HepG2 (cell line): Measurements from ENCODE around the gene CHKA. TPM values are rescaled to one million over a fixed set of nuclear protein-coding genes. Genes with fewer than 3 reads are reported as not detected.
A peak's percentile ranks its signal among the peaks of the same experiment; 100 is the strongest.

ENCODE experiments used
- CCAR2 ChIP-seq: fragments of 200-400 bp; formaldehyde crosslinking; optimal IDR thresholded peaks from 2 replicates; pipeline ENCODE3; 2018; ENCODE audit warnings: low read depth, mild to moderate bottlenecking, low read length, moderate library complexity
- GATAD2A ChIP-seq: IDR thresholded peaks from 2 replicates; pipeline ENCODE4 v1.6.1; 2016
- MAFF ChIP-seq: IDR thresholded peaks from 2 replicates; pipeline ENCODE4 v1.6.1; 2011; ENCODE audit warnings: low read depth, low read length, improper control_type of control experiment
- MIER3 ChIP-seq: IDR thresholded peaks from 2 replicates; pipeline ENCODE4 v1.6.1; 2016; ENCODE audit warnings: missing compliant biosample characterization, borderline replicate concordance
- NPAS2 ChIP-seq: sonication (generic); formaldehyde crosslinking; IDR thresholded peaks from 2 replicates; pipeline ENCODE4 v1.8.0; 2022; ENCODE audit warnings: mild to moderate bottlenecking, missing genetic modification reagents, borderline replicate concordance
- SATB2 ChIP-seq: sonication (generic); formaldehyde crosslinking; IDR thresholded peaks from 2 replicates; pipeline ENCODE4 v1.5.0; 2020; ENCODE audit warnings: missing genetic modification reagents
- SIX4 ChIP-seq: sonication (generic); formaldehyde crosslinking; IDR thresholded peaks from 2 replicates; pipeline ENCODE4 v1.4.0; 2020; ENCODE audit warnings: missing genetic modification reagents
- XBP1 ChIP-seq: sonication (generic); formaldehyde crosslinking; IDR thresholded peaks from 2 replicates; pipeline ENCODE4 v1.5.0; 2020; ENCODE audit warnings: missing genetic modification reagents
- ZNF577 ChIP-seq: sonication (generic); formaldehyde crosslinking; IDR thresholded peaks from 2 replicates; pipeline ENCODE4 v1.4.0; 2020; ENCODE audit warnings: mild to moderate bottlenecking, low read depth, missing genetic modification reagents, borderline replicate concordance
- polyA plus RNA-seq, 8 experiments: library from polyadenylated mRNA; depleted of rRNA in 3 of 8; stranded (reverse) in 7 of 8; unstranded in 1 of 8; fragments of >200 nt; fragmentation: Illumina TruSeq in 4 of 8; extraction: Trizol in 4 of 8; gene quantifications; 2 replicates each; pipeline versions ENCODE4 v1.2.1 to v1.2.3, GENCODE V29; 2011 to 2016; ENCODE audit warnings: low read depth in 4 of 8, missing spikeins in 1 of 8, mixed read lengths in 1 of 8; ENCODE audit not compliant: insufficient read depth in 1 of 8
- total RNA-seq, 5 experiments: library from RNA; depleted of rRNA; stranded (reverse); fragments of >200 nt; fragmentation: Illumina TruSeq; extraction: Trizol; gene quantifications; 2 replicates each; pipeline ENCODE4 v1.2.3, GENCODE V29; 2016; ENCODE audit warnings: low read depth in 1 of 5
- TF ChIP-seq, protein P1 (sequence below): sonication (generic); formaldehyde crosslinking; IDR thresholded peaks from 2 replicates; pipeline ENCODE4 v1.8.0; 2022; ENCODE audit warnings: mild to moderate bottlenecking, missing genetic modification reagents
- TF ChIP-seq, protein P2 (sequence below): sonication (generic); formaldehyde crosslinking; IDR thresholded peaks from 2 replicates; pipeline ENCODE4 v1.4.0; 2020; ENCODE audit warnings: mild to moderate bottlenecking, missing genetic modification reagents
- TF ChIP-seq, protein P3 (sequence below): sonication (generic); formaldehyde crosslinking; conservative IDR thresholded peaks from 2 replicates; pipeline ENCODE4 v1.4.0; 2020; ENCODE audit warnings: missing genetic modification reagents
- TF ChIP-seq, protein P4 (sequence below): sonication (generic); formaldehyde crosslinking; IDR thresholded peaks from 2 replicates; pipeline ENCODE4 v1.4.0; 2020; ENCODE audit warnings: missing genetic modification reagents, borderline replicate concordance
- TF ChIP-seq, protein P5 (sequence below): sonication (generic); formaldehyde crosslinking; IDR thresholded peaks from 2 replicates; pipeline ENCODE4 v1.4.0; 2020; ENCODE audit warnings: missing genetic modification reagents
- TF ChIP-seq, protein P6 (sequence below): sonication (generic); formaldehyde crosslinking; IDR thresholded peaks from 2 replicates; pipeline ENCODE4 v1.4.0; 2020; ENCODE audit warnings: missing genetic modification reagents
- TF ChIP-seq, protein P7 (sequence below): sonication (generic); formaldehyde crosslinking; IDR thresholded peaks from 2 replicates; pipeline ENCODE4 v1.5.0; 2020; ENCODE audit warnings: mild to moderate bottlenecking, missing genetic modification reagents, borderline replicate concordance

CHKA gene
- total and polyA plus RNA-seq, 2 of the 13 experiments (the other 11 are each of a cell fraction or from before 2014, with no cell fraction given), result 71.6 to 92.7 TPM

DNA sequence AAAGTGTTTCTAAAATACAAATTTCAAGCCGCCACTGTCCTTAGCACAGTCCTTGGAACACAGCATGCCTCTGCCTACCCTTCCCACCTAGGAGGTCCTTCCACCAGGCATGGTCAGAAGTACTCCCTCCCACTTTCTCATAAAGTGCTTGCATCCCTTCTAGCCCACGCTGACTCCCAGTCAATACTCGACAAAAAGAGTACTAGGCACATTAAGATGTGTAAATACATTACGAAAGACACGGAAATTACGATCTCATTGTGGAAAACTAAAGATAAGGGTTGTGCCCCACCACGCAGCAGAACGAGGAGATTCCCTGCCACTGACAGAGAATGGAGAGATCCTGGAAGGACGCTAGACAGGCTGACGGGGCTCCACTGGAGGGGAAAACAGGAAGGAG is 13.5 kb downstream of the CHKA start (continued):
- TF ChIP-seq ZNF577 (CRISPR knock-in tag) (no peak), NPAS2 (no peak), MAFF (no peak), CCAR2 (no peak), MIER3 (CRISPR knock-in tag) (no peak), XBP1 (no peak), GATAD2A (CRISPR knock-in tag) (peak; percentile 81), SATB2 (CRISPR knock-in tag) (no peak), SIX4 (no peak)
- TF ChIP-seq, protein P1, sequence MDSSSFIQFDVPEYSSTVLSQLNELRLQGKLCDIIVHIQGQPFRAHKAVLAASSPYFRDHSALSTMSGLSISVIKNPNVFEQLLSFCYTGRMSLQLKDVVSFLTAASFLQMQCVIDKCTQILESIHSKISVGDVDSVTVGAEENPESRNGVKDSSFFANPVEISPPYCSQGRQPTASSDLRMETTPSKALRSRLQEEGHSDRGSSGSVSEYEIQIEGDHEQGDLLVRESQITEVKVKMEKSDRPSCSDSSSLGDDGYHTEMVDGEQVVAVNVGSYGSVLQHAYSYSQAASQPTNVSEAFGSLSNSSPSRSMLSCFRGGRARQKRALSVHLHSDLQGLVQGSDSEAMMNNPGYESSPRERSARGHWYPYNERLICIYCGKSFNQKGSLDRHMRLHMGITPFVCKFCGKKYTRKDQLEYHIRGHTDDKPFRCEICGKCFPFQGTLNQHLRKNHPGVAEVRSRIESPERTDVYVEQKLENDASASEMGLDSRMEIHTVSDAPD (CRISPR knock-in tag), result no peak
- TF ChIP-seq, protein P2, sequence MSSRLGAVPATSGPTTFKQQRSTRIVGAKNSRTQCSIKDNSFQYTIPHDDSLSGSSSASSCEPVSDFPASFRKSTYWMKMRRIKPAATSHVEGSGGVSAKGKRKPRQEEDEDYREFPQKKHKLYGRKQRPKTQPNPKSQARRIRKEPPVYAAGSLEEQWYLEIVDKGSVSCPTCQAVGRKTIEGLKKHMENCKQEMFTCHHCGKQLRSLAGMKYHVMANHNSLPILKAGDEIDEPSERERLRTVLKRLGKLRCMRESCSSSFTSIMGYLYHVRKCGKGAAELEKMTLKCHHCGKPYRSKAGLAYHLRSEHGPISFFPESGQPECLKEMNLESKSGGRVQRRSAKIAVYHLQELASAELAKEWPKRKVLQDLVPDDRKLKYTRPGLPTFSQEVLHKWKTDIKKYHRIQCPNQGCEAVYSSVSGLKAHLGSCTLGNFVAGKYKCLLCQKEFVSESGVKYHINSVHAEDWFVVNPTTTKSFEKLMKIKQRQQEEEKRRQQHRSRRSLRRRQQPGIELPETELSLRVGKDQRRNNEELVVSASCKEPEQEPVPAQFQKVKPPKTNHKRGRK (CRISPR knock-in tag), result no peak
- TF ChIP-seq, protein P3, sequence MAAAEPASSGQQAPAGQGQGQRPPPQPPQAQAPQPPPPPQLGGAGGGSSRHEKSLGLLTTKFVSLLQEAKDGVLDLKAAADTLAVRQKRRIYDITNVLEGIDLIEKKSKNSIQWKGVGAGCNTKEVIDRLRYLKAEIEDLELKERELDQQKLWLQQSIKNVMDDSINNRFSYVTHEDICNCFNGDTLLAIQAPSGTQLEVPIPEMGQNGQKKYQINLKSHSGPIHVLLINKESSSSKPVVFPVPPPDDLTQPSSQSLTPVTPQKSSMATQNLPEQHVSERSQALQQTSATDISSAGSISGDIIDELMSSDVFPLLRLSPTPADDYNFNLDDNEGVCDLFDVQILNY (CRISPR knock-in tag), result no peak
- TF ChIP-seq, protein P4, sequence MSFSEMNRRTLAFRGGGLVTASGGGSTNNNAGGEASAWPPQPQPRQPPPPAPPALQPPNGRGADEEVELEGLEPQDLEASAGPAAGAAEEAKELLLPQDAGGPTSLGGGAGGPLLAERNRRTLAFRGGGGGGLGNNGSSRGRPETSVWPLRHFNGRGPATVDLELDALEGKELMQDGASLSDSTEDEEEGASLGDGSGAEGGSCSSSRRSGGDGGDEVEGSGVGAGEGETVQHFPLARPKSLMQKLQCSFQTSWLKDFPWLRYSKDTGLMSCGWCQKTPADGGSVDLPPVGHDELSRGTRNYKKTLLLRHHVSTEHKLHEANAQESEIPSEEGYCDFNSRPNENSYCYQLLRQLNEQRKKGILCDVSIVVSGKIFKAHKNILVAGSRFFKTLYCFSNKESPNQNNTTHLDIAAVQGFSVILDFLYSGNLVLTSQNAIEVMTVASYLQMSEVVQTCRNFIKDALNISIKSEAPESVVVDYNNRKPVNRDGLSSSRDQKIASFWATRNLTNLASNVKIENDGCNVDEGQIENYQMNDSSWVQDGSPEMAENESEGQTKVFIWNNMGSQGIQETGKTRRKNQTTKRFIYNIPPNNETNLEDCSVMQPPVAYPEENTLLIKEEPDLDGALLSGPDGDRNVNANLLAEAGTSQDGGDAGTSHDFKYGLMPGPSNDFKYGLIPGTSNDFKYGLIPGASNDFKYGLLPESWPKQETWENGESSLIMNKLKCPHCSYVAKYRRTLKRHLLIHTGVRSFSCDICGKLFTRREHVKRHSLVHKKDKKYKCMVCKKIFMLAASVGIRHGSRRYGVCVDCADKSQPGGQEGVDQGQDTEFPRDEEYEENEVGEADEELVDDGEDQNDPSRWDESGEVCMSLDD (CRISPR knock-in tag), result no peak
- TF ChIP-seq, protein P5, sequence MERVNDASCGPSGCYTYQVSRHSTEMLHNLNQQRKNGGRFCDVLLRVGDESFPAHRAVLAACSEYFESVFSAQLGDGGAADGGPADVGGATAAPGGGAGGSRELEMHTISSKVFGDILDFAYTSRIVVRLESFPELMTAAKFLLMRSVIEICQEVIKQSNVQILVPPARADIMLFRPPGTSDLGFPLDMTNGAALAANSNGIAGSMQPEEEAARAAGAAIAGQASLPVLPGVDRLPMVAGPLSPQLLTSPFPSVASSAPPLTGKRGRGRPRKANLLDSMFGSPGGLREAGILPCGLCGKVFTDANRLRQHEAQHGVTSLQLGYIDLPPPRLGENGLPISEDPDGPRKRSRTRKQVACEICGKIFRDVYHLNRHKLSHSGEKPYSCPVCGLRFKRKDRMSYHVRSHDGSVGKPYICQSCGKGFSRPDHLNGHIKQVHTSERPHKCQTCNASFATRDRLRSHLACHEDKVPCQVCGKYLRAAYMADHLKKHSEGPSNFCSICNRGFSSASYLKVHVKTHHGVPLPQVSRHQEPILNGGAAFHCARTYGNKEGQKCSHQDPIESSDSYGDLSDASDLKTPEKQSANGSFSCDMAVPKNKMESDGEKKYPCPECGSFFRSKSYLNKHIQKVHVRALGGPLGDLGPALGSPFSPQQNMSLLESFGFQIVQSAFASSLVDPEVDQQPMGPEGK, result no peak
- TF ChIP-seq, protein P6, sequence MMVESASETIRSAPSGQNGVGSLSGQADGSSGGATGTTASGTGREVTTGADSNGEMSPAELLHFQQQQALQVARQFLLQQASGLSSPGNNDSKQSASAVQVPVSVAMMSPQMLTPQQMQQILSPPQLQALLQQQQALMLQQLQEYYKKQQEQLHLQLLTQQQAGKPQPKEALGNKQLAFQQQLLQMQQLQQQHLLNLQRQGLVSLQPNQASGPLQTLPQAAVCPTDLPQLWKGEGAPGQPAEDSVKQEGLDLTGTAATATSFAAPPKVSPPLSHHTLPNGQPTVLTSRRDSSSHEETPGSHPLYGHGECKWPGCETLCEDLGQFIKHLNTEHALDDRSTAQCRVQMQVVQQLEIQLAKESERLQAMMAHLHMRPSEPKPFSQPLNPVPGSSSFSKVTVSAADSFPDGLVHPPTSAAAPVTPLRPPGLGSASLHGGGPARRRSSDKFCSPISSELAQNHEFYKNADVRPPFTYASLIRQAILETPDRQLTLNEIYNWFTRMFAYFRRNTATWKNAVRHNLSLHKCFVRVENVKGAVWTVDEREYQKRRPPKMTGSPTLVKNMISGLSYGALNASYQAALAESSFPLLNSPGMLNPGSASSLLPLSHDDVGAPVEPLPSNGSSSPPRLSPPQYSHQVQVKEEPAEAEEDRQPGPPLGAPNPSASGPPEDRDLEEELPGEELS (CRISPR knock-in tag), result peak; percentile 51; the same call in 1 of the 2 replicates
- TF ChIP-seq, protein P7, sequence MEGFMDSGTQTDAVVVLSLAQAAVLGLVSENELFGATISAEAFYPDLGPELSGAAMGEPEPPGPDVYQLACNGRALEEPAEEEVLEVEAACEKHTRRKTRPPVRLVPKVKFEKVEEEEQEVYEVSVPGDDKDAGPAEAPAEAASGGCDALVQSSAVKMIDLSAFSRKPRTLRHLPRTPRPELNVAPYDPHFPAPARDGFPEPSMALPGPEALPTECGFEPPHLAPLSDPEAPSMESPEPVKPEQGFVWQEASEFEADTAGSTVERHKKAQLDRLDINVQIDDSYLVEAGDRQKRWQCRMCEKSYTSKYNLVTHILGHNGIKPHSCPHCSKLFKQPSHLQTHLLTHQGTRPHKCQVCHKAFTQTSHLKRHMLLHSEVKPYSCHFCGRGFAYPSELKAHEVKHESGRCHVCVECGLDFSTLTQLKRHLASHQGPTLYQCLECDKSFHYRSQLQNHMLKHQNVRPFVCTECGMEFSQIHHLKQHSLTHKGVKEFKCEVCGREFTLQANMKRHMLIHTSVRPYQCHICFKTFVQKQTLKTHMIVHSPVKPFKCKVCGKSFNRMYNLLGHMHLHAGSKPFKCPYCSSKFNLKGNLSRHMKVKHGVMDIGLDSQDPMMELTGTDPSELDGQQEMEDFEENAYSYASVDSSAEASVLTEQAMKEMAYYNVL, result no peak
